GM19395 (cell line): Measurements from ENCODE around the gene PLEKHG4B.
"Not testable (repeated sequence)": the region's sequence is repeated elsewhere in the genome, so short reads cannot be mapped to it uniquely, and the experiment has no call there.

ENCODE experiments used
- ATAC-seq: cut with Tn5 transposase; IDR thresholded peaks from one replicate; pipeline ENCODE4 v1.9.1; 2021; ENCODE audit warnings: mild to moderate bottlenecking, moderate library complexity; ENCODE audit not compliant: unreplicated experiment

PLEKHG4B gene

GRCh38 chr5:218457-219291 is 126.7 kb downstream of the PLEKHG4B start:
- ATAC-seq = peak; percentile 40

GRCh38 chr5:219460-219863 is 127.5 kb downstream of the PLEKHG4B start:
- ATAC-seq = no peak

DNA sequence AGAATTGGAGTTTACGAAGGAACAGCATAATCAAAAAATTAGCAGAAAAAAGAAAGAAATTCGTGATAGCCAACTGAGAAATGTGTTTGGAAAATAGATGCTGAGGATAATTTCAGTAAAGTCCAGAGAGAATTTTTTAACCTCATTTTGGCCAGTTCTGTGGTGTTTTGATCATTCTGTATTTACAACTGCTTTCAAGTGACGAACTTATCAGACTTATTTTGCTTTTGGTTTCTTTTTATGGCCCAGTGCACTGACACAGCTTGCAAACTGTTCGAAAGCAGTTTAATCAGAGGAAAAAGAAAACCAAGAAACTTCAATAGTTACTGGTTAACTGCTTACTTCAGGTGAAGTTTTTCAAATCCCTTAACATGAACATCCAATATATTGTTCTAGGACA is 128.0 kb downstream of the PLEKHG4B start:
- peak; percentile 37 for ATAC-seq

GRCh38 chr5:222951-223715 is 131.2 kb downstream of the PLEKHG4B start:
- ATAC-seq = not testable (repeated sequence)

DNA sequence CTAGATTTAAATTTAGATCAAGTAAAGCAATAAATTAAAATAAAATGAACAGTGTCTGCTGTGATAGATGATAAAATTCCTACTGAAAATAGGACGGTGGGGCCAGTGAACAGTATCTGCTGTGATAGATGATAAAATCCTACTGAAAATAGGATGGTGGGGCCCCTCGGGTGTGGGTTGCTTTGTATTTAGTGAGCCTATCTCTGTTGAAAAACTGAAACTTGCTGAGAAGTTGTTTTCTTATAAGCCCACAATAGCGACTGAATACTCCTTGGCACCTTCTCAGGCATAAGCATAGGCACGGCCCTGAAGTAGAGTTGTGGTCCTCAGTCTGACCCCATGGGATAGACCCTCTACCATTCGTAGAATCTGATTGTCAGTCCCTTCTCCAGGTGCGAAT is 131.8 kb downstream of the PLEKHG4B start:
- no peak for ATAC-seq

GRCh38 chr5:225334-225733 is 133.4 kb downstream of the PLEKHG4B start:
- no peak for ATAC-seq

DNA sequence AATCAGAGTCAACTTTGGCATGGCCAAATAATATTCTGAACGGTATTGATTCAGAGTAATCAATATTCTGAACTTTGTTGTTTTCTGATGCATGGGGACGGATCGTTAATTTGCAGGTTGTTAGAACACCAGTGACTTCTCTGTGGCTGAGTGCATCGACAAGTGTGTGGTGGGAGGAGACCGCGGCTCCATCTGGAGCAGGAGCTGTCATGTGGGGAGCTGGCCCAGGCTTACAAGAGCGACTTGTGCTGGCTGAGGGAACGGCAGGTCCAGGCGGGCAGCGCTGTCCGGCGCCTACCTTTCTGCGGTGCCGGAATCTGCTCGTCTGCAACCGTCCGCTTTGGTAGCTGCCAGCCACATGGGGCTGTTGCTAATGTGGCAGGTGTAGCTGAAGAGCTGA is 135.4 kb downstream of the PLEKHG4B start:
- not testable (repeated sequence) for ATAC-seq

DNA sequence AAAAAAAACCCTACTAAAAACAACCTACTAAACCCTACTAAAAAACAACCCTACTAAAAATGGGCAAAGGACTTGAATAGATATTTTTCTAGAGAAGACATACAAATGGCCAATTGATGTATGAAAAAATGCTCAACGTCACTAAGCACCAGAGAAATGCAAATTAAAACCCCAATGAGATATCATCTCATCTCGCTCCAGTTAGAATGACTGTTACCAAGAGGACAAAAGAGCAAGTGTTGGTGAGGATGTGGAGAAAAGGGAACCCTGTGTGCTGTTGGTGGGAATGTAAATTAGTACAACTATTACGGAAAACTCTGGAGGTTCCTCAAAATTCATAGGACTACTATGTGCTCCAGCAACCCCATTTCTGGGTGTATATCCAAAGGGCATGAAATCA is 136.9 kb downstream of the PLEKHG4B start:
- no peak for ATAC-seq

DNA sequence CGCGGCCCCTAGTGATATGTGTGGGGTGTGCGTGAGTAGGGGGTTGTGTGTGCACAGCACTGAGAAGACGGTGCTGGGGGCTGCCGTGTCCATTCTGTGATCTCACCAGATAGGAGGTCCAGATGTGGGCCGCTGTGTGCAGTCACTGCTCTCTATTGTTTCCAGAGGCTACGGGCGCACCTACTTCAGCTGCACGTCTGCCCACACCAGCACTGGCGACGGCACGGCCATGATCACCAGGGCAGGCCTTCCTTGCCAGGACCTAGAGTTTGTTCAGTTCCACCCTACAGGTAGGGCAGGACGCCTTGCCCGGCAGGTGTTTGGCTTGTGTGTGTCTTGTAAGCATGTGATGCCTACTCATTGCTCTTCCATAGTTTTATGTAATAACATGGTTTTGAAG is 138.7 kb downstream of the PLEKHG4B start:
- ATAC-seq = no peak

DNA sequence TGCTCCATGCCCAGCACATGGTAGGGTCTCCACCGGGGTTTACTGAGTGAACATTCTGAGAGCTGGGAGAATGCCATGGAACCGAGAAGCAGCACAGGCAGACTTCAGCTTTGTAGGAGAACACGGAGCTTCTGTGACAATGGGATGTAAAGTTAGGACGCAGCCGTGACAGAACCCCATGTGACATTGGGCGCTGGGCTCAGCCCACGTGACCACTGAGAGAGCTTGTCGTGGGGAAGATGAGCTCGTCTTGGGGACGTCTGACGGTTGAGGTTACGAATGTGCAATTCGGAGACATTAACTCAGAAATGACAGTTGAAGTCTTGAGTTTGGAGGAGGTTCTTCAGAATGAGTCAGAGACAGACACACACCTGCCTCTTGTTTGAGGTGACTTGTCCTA is 139.7 kb downstream of the PLEKHG4B start:
- ATAC-seq = no peak

GRCh38 chr5:233426-233825 is 141.5 kb downstream of the PLEKHG4B start:
- ATAC-seq = not testable (repeated sequence)

DNA sequence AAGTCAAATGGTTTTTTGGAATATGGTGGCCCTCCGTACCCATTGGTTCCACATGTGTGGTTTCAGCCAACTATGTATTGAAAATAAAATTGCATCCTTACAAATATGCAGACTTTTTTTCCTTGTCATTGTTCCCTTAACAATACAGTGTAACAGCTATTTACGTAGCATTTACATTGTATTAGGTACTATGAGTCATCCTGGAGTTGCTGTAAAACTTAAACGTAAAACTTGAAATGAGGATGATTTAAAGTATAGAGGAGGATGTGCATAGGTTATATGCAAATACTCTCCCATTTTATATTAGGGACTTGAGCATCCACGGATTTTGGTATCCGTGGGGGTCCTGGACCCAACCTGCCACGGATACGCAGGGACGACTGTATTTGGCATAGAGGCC is 142.5 kb downstream of the PLEKHG4B start:
- ATAC-seq = no peak

GRCh38 chr5:235527-235926 is 143.6 kb downstream of the PLEKHG4B start:
- not testable (repeated sequence) for ATAC-seq

GRCh38 chr5:237931-238330 is 146.0 kb downstream of the PLEKHG4B start:
- ATAC-seq = not testable (repeated sequence)
